ENCODE data around the gene GALE. TPM values are rescaled to one million over a fixed set of nuclear protein-coding genes. Genes with fewer than 3 reads are reported as not detected.
A peak's percentile ranks its signal among the peaks of the same experiment; 100 is the strongest.

GALE gene
- total and polyA plus RNA-seq, 2 donors (not counting 3 experiments of a cell fraction or from before 2014, with no cell fraction given) = 42.9 to 64.7 TPM

- peaks cover 47% of the 10 kb centered on the region for H3K79me2 ChIP-seq (ENCODE audit: control insufficient read depth, insufficient read depth, low read length)
- dilution Hi-C loops (cut with MboI; ENCODE audit: extremely low pct_ligation_motif_present, low sequenced_read_pairs) = no loop called here
Observed at GRCh38 chr1:23751050-23751814, 49.3 kb downstream of the GALE start.

More at GRCh38 chr1:23751050-23751814, 49.3 kb downstream of the GALE start:
- TSS peak; percentile 3 for BruUV-seq (replicated peaks)
- Histone ChIP-seq H3K9me3 (replicated peaks; ENCODE audit: control insufficient read depth, insufficient read depth, low read length) (no peaks in the 10 kb centered on the region), H3K4me1 (ENCODE audit: control insufficient read depth, extremely low read depth, insufficient read depth, low read length) (no peaks in the 10 kb centered on the region), H2AFZ (ENCODE audit: low read depth, low read length) (no peak overlapping the region), H3K9me1 (replicated peaks; ENCODE audit: control insufficient read depth, extremely low read depth, insufficient read depth, low read length) (no peaks in the 10 kb centered on the region), H3K4me3 (replicated peaks in 1 of 3; ENCODE audit: insufficient read depth in 1 of 3, low read depth in 1 of 3, low read length in 3 of 3) (no peak overlapping the region), H3K4me2 (ENCODE audit: insufficient read depth, low read length) (no peak overlapping the region), H4K20me1 (replicated peaks; ENCODE audit: control insufficient read depth, extremely low read depth, insufficient read depth, low read length) (peaks cover 18% of the 10 kb centered on the region), H3K36me3 (ENCODE audit: control insufficient read depth in 2 of 2, extremely low read depth in 1 of 2, insufficient read depth in 2 of 2, low read length in 2 of 2) (peaks cover 47 to 50% of the 10 kb centered on the region in 2 experiments), H3K9ac (replicated peaks; ENCODE audit: extremely low read depth, insufficient read depth, low read length) (no peak overlapping the region), H3K27ac (ENCODE audit: insufficient read depth, low read depth, low read length) (no peak overlapping the region), H3K27me3 (ENCODE audit: control insufficient read depth in 2 of 2, insufficient read depth in 2 of 2, low read length in 2 of 2) (no peaks in the 10 kb centered on the region)
- ChIA-PET CTCF (interaction anchor here (1.2 kb wide), 1 partner anchor 207 kb away, joined by 3 read pairs; no protein-coding TSS in a partner anchor), POLR2A (no interaction called here)
- FAIRE-seq (no peak), DNase-seq (ENCODE audit: low read depth, low spot score) (peak; percentile 46)
- TF ChIP-seq FOS (IDR thresholded peaks at IDR 0.05; ENCODE audit: borderline replicate concordance, insufficient read depth, low read length) = no peak
- TF ChIP-seq CTCF (IDR thresholded peaks at IDR 0.05; ENCODE audit: extremely low read depth in 1 of 2, insufficient read depth in 1 of 2, low read depth in 1 of 2, low read length in 2 of 2) = peak; percentile 63 to 80
- intact Hi-C loops (cut with micrococcal nuclease) = loop anchor here (1.0 kb wide), 1 partner anchor 207 kb away; no protein-coding TSS in a partner anchor

Measured in endothelial cell of umbilical vein (primary cell).